NCI-H345 (cell line): Measurements from ENCODE around the gene HSPA4L.

Experiments used
- DNase-seq: peaks from one replicate; lab custom pipeline; 2025; lab: John Stamatoyannopoulos, UW

The HSPA4L gene

GRCh38 chr4:127782275-127783025 is at the start of gene HSPA4L:
Gene HSPA4L, plus strand, starts transcription at chr4:127782322. Its CDS starts 229 bp downstream, at chr4:127782551.
- peak; percentile 53 for DNase-seq

GRCh38 chr4:127732623-127733328 is 49.3 kb upstream of the HSPA4L start:
- peak; percentile 28 for DNase-seq

GRCh38 chr4:127734976-127735375 is 47.1 kb upstream of the HSPA4L start:
- DNase-seq = no peak

DNA sequence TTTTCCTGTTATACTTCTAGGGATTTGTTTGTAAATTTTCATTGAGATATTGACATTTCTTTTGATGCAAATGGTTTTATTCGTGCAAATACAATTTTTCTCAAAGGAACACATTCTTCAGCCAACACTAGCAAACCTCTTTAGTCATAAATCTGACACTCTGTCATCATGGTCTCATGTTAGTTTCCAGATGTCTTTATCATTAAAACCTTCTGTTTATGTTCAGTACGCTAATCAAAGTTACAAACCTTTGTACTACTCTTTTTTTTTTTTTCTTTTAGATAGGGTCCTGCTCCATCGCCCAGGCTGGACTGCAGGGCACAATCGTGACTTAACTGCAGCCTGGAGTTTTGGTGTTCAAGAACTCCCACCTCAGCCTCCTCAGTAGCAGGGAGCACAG is 44.8 kb upstream of the HSPA4L start:
- DNase-seq = no peak

DNA sequence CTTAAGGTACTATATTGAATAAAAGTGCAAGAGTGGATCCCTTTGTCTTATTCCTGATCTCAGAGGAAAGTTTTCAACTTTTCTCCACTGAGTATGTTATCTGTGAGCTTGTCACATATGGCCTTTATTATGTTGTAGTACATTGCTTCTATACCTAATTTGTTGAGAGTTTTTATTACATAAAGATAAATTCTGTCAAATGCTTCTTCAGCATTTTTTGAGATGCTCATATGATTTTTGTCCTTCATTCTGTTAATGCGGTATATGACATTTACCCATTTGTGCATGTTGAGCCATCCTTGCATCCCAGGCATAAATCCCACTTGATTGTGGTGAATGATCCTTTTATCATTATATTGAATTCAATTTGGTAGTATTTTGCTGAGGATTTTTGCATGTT is 40.9 kb upstream of the HSPA4L start:
- DNase-seq = no peak

DNA sequence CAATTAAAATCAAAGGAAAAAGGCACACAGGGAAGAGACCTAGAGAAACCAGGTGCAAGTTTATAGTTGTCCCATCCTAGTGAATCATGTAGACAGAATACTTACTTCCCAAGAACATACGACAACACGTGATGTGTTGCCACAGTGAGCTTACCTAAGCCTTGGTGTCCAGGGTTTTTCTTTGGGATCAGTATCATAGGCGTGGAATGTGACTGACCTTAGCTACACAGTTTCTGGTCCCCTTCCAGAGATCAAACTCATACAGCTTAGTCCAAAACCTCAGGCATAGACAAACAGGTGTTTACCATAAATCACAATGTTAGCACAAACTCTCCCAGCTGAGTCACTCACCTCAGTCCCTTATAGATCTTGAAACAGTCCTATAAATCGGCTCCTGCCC is 34.2 kb upstream of the HSPA4L start:
- DNase-seq = no peak

- DNase-seq = no peak
Observed at GRCh38 chr4:127748957-127749356, 33.2 kb upstream of the HSPA4L start.

- no peak for DNase-seq
Observed at GRCh38 chr4:127756906-127757305, 25.2 kb upstream of the HSPA4L start.

GRCh38 chr4:127759228-127759820 is 22.8 kb upstream of the HSPA4L start:
- DNase-seq = no peak

DNA sequence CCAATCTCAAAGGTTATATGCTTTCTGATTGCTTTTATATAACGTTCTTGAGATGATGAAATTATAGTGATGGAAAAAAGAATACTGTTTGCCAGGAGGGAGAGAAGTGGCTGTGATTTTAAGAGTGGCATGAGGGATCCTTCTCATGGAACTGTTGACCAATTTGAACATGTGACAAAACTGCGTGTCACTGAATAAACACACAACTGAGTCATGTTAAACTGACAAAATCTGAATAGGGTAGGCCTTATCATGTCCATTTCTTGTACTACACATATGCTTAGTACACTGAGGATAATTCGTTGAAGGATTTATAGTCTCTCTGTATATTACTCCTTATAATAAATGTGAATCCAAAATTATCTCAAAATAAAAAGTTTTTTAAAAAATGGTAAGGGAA is 22.2 kb upstream of the HSPA4L start:
- no peak for DNase-seq

- no peak for DNase-seq
Observed at GRCh38 chr4:127771535-127772275, 10.4 kb upstream of the HSPA4L start.

GRCh38 chr4:127772769-127773671 is 9.1 kb upstream of the HSPA4L start:
- no peak for DNase-seq

DNA sequence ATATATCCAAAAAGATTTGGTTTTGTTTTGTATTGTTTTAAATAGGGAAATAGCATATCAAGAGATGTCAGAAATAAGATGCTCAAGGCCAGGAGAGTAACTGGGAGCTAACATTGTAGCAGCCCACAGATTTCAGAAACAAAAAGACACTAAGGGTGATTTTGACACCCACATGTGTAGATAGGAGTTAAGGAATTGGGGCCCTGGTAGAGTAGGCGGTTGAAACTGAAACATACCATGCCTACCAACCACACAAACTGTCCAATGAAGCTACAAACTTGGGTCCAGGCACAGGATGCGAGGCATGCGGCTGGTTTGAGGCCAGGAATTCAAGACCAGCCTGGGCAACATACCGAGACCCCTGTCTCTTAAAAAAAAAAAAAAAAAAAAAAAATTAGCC is 6.3 kb upstream of the HSPA4L start:
- DNase-seq = no peak

DNA sequence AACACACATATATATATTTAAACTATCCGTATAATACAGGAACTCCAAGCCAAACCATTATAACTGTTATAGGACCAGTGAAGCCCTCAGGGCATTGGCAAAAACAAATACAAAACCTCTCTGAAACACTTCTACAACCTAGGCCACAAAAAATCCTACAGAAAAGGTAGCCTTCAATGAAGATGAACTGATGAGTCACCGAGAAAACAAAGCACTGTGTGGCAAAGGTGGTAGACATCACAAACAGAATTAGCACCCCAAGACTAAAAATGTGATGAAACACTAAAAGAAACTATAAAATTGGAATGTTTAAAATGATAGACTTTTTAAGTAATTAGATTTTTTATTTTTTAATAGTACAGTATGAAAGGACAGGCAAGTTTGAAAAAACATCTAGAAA is 5.5 kb upstream of the HSPA4L start:
- peak; percentile 39 for DNase-seq

GRCh38 chr4:127777487-127777886 is 4.6 kb upstream of the HSPA4L start:
- DNase-seq = no peak

- DNase-seq = peak; percentile 36
Observed at GRCh38 chr4:127778102-127778501, 4.0 kb upstream of the HSPA4L start.

DNA sequence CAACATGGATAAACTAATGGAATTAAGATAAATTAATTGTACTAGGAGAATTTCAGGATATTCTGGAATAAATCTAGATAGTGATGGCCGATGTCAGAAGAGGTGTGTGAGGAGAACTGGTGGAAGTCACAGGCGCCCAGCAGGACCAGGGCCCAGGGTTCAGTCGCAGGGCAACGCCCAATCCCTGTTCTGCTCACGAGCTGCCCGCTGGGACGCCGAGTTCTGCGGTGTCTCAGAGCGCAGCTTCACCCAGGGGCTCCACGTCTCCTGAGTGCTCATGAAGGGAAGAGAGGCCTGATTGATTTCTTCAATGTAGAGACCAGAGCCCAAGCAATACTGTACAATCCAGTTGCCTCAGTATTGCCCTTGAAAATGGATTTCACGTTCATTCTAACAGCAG is 1.5 kb upstream of the HSPA4L start:
- no peak for DNase-seq

DNA sequence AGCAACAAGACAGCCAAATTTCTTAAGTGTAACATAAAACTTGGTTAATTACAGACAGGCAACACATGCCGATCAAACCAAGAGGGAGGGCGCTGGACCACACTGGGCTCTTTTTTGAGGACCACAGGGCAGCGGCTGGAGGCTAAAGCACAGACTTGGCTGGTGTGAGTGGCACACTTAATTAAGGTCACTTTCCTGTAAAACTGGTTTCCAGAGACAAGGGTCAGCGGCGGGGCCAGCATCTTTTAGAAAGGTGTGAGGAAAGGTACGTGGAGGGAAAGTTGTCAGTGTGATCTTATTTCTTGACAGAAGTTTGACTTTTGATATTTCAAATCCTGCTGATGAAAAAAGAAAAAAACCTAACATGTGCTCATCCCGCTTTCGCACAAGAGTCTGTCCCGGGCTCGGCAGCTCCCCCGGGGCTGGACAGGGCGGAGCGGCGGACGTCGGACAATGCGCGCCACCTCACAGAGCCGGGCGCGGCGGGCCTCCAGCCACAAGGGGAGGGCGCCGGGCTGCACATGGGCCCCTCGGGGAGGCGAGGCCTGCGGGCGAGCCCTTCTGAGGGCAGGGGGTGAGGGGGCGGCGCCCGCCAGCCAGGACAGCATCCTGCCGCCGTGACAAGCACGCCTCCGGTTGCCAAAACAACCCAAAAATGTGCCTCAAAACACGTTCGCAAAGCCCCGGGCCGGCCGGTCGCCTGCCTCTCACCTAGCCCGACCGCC is 660 bp upstream of the HSPA4L start:
- DNase-seq = no peak

DNA sequence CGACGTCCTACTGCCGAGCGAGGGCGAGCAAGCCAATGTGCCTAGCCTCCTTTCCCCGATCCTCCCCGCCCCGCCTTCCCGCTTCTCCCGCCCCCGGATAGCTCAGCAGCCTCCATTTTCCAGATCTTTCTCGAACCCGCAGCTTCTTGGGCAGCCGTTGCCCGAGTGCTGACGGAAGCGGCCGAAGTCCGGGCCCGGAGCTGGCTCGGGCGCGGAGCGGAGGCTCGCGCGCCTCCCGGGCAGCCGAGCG is 172 bp upstream of the HSPA4L start:
- DNase-seq = peak; percentile 78

DNA sequence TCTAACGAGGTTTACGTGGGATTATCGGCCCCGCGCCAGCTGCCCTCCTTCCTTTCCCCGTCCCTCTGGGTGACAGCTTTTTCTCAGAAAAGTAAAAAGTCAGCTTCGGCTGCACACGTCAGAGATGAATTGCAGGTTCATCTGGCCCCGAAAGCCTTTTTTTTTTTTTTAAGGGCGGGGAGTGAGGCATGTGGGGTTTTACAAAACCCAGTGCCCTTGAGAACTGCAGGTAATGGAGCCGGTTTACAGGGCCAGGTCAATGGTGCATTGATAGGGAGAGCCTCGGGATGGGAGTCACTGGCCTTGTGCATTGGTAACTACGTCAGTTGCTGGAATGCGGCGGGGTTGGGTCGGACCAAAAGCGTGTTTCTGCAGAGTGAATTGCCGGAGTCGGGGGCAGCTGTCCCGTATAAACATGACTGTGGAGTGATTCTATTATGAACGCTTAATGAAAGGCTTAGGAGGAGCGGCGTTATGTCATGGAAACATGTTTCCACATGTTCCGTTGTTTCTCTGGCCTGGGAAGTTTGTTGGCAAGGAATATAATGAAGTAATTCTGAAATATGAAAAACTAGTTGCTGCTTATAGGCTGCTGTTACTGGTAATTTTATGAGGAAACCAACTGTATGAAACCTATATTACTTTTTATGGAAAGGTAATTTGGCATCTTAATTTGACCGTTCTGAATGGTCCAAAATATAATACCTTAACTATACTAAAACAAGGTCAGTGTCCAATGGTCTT is 1.1 kb downstream of the HSPA4L start:
- DNase-seq = peak; percentile 26
